ENCODE results near the gene KBTBD6.

DNA sequence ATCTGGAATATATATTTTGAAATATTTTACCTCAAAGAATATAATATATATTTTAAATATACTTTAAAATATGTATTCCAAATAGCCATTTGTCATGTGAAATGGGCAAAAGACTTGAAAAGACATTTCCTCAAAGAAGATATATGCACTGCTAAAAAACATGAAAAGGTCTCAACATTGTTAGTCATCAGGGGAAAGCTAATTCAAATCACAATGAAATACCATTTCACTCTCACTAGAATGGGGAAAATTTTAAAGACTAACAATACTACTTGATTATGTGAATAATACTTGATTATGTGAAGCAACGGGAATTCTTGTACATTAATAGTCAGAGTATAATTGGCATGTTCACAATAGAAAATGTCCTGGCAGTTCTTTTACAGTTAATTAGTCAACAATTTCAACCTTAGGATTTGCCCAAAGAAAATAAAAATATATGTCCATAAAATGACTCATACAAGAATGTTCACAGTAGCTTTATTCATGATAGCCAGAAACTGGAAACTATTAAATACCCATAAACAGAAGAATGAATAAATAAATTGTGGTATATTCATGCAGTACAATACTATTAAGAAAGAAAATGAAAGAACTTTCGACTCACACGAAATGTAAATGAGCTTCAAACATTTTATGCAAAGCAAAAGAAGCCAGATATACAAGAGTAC lies 6.8 kb upstream of the KBTBD6 start:
- TF ChIP-seq YY1 (IDR thresholded peaks at IDR 0.05; ENCODE audit: insufficient read depth, insufficient read length): no peak
- TF ChIP-seq SUZ12 (IDR thresholded peaks at IDR 0.05; ENCODE audit: extremely low read depth, insufficient read depth, insufficient read length): no peak
- TF ChIP-seq ZNF274 (IDR thresholded peaks at IDR 0.05; ENCODE audit: low read depth, low read length): no peak

Measured in NT2/D1 (cell line).